ENCODE data around the gene SAFB2.

- no peak for TF ChIP-seq EZH2 (IDR thresholded peaks at IDR 0.05; ENCODE audit: borderline replicate concordance, insufficient read depth, low read depth, low read length, poor library complexity, severe bottlenecking)
- TF ChIP-seq, protein P1, sequence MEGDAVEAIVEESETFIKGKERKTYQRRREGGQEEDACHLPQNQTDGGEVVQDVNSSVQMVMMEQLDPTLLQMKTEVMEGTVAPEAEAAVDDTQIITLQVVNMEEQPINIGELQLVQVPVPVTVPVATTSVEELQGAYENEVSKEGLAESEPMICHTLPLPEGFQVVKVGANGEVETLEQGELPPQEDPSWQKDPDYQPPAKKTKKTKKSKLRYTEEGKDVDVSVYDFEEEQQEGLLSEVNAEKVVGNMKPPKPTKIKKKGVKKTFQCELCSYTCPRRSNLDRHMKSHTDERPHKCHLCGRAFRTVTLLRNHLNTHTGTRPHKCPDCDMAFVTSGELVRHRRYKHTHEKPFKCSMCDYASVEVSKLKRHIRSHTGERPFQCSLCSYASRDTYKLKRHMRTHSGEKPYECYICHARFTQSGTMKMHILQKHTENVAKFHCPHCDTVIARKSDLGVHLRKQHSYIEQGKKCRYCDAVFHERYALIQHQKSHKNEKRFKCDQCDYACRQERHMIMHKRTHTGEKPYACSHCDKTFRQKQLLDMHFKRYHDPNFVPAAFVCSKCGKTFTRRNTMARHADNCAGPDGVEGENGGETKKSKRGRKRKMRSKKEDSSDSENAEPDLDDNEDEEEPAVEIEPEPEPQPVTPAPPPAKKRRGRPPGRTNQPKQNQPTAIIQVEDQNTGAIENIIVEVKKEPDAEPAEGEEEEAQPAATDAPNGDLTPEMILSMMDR (IDR thresholded peaks at IDR 0.05): no peak
Measured at GRCh38 chr19:5575590-5575989, 47.0 kb downstream of the SAFB2 start.

Data from B cell (primary cell).